ENCODE measurements around the gene RBM8A.

DNA sequence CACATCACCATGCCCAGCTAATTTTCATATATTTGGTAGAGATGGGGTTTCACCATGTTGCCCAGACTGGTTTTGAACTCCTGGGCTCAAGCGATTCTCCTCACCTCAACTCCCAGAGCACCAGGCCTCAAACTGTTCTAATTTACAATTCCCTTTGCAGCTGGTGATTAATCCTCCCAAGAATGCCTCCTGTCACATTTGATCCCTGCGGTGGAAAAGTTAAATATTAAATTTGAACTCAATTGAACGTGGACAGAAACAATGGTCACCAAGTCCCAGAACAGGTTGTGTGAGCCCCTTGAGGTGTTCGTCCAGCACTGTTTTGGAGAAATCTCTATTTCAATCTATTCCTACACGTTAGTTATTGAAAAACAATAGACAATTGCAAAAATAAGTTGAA lies 39.7 kb downstream of the RBM8A start:
- TF ChIP-seq POLR2A (IDR thresholded peaks at IDR 0.05), result no peak
- TF ChIP-seq, protein P1, sequence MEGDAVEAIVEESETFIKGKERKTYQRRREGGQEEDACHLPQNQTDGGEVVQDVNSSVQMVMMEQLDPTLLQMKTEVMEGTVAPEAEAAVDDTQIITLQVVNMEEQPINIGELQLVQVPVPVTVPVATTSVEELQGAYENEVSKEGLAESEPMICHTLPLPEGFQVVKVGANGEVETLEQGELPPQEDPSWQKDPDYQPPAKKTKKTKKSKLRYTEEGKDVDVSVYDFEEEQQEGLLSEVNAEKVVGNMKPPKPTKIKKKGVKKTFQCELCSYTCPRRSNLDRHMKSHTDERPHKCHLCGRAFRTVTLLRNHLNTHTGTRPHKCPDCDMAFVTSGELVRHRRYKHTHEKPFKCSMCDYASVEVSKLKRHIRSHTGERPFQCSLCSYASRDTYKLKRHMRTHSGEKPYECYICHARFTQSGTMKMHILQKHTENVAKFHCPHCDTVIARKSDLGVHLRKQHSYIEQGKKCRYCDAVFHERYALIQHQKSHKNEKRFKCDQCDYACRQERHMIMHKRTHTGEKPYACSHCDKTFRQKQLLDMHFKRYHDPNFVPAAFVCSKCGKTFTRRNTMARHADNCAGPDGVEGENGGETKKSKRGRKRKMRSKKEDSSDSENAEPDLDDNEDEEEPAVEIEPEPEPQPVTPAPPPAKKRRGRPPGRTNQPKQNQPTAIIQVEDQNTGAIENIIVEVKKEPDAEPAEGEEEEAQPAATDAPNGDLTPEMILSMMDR (IDR thresholded peaks at IDR 0.05), result no peak

Measured in Peyer's patch (tissue), 4 donors.